HepG2 (cell line): ENCODE data around the gene NFKB1. TPM values are rescaled to one million over a fixed set of nuclear protein-coding genes. Genes with fewer than 3 reads are reported as not detected.

ENCODE experiments used
- ATAC-seq: fragments of 200-7000 bp; cut with Tn5 transposase; 3 replicates; pipeline ENCODE4 v1.9.1; 2020; ENCODE audit warnings: mild to moderate bottlenecking, moderate library complexity
- BruUV-seq: library from RNA; stranded (reverse); fragments of 400-500 nt; replicated peaks from 2 replicates; lab custom pipeline; 2021; lab: Mats Ljungman, UMichigan
- CTCF ChIA-PET: fragments of 300-600 bp; formaldehyde crosslinking; extraction: SDS; loops from one replicate; lab custom pipeline; 2021; ENCODE audit warnings: low total read pairs, inconsistent platforms, low intra/inter-chr PET ratio; lab: Yijun Ruan, JAX
- POLR2A ChIA-PET: fragments of 350-600 bp; sonication (Branson Sonifier 250); formaldehyde crosslinking; loops from one replicate; lab custom pipeline; 2020; ENCODE audit warnings: antibody characterized with exemption, inconsistent platforms; lab: Yijun Ruan, JAX
- DNase-seq: peaks from one replicate; pipeline ENCODE4 v3.0.0-alpha.2; 2015; ENCODE audit warnings: low spot score
- FAIRE-seq: peaks from 3 replicates; lab custom pipeline; 2011; peaks lifted over from hg19 to GRCh38; lab: Jason Lieb, UNC
- H2AFZ ChIP-seq: one replicate; pipeline ENCODE4 v1.6.1; 2011; ENCODE audit warnings: low read length, inconsistent platforms
- H3K27ac ChIP-seq: fragments of 300-600 bp; 3 replicates; pipeline ENCODE4 v1.8.0; 2011; ENCODE audit warnings: mixed run types, mild to moderate bottlenecking, mixed read lengths, low read length, inconsistent platforms; ENCODE audit not compliant: insufficient read depth; ENCODE audit errors: extremely low read length
- H3K27me3 ChIP-seq, 2 experiments: fragments of 200-600 bp in 1 of 2; 2 replicates in 1 of 2; 3 replicates in 1 of 2; pipeline versions ENCODE4 v1.6.0 to v1.8.0; 2011; ENCODE audit warnings: low read length in 2 of 2, mild to moderate bottlenecking in 2 of 2, moderate library complexity in 2 of 2, inconsistent platforms in 1 of 2; ENCODE audit not compliant: insufficient read depth in 2 of 2, control insufficient read depth in 1 of 2
- H3K36me3 ChIP-seq, 2 experiments: fragments of 200-600 bp in 1 of 2; replicated peaks in 1 of 2; 2 replicates in 1 of 2; 3 replicates in 1 of 2; pipeline versions ENCODE4 v1.5.1 to v1.8.0; 2011; ENCODE audit warnings: low read length in 2 of 2, inconsistent platforms in 1 of 2; ENCODE audit not compliant: insufficient read depth in 2 of 2, control insufficient read depth in 1 of 2
- H3K4me1 ChIP-seq: 2 replicates; pipeline ENCODE4 v1.5.1; 2012; ENCODE audit warnings: low read length, inconsistent platforms; ENCODE audit not compliant: insufficient read depth
- H3K4me2 ChIP-seq: 2 replicates; pipeline ENCODE4 v1.6.0; 2011; ENCODE audit warnings: low read depth, low read length, inconsistent platforms
- H3K4me3 ChIP-seq, 3 experiments: fragments of 200-600 bp in 1 of 3; sonication (generic), shearing (Covaris generic) in 1 of 3; replicated peaks in 1 of 3; 2 replicates each; pipeline ENCODE4 v1.5.1; 2011 to 2016; ENCODE audit warnings: low read length in 3 of 3, inconsistent platforms in 2 of 3, low read depth in 2 of 3, mild to moderate bottlenecking in 2 of 3, control low read depth in 1 of 3, mixed read lengths in 1 of 3; ENCODE audit not compliant: insufficient read depth in 1 of 3
- H3K79me2 ChIP-seq: one replicate; pipeline ENCODE4 v1.6.1; 2011; ENCODE audit warnings: low read length, inconsistent platforms; ENCODE audit not compliant: insufficient read depth
- H3K9ac ChIP-seq: 2 replicates; pipeline ENCODE4 v1.6.0; 2011; ENCODE audit warnings: mild to moderate bottlenecking, low read depth, low read length, inconsistent platforms; ENCODE audit not compliant: insufficient read depth
- H3K9me3 ChIP-seq: 2 replicates; pipeline ENCODE4 v1.5.1; 2012; ENCODE audit warnings: mild to moderate bottlenecking, low read length
- H4K20me1 ChIP-seq: 2 replicates; pipeline ENCODE4 v1.6.0; 2011; ENCODE audit warnings: inconsistent platforms, mild to moderate bottlenecking, low read length, moderate library complexity; ENCODE audit not compliant: insufficient read depth
- CHD2 ChIP-seq: IDR thresholded peaks from 2 replicates; pipeline ENCODE4 v1.6.1; 2011; ENCODE audit warnings: low read depth, low read length, improper control_type of control experiment
- CREBL2 ChIP-seq: sonication (generic); formaldehyde crosslinking; IDR thresholded peaks from 2 replicates; pipeline ENCODE4 v1.8.1; 2023; ENCODE audit warnings: missing genetic modification reagents, mild to moderate bottlenecking, borderline replicate concordance
- CREM ChIP-seq, 2 experiments: sonication (generic) in 1 of 2; formaldehyde crosslinking in 1 of 2; IDR thresholded peaks; 2 replicates each; pipeline versions ENCODE4 v1.4.0 to v1.6.1; 2016 to 2020; ENCODE audit warnings: antibody characterized with exemption in 1 of 2, mild to moderate bottlenecking in 1 of 2, missing genetic modification reagents in 1 of 2
- DNMT3B ChIP-seq: conservative IDR thresholded peaks from 2 replicates; pipeline ENCODE4 v1.6.1; 2016; ENCODE audit warnings: missing biosample characterization, control low read depth
- GTF2F1 ChIP-seq: fragments of 150-350 bp; IDR thresholded peaks from 2 replicates; pipeline ENCODE4 v1.6.1; 2014; ENCODE audit warnings: low read length
- MED13 ChIP-seq: sonication (generic); formaldehyde crosslinking; IDR thresholded peaks from 2 replicates; pipeline ENCODE4 v1.5.0; 2020; ENCODE audit warnings: missing genetic modification reagents
- SALL2 ChIP-seq: sonication (generic); formaldehyde crosslinking; IDR thresholded peaks from 2 replicates; pipeline ENCODE4 v1.8.1; 2023; ENCODE audit warnings: mild to moderate bottlenecking, missing genetic modification reagents, inconsistent platforms
- SMAD9 ChIP-seq: sonication (generic); formaldehyde crosslinking; IDR thresholded peaks from 2 replicates; pipeline ENCODE4 v1.5.1; 2020; ENCODE audit warnings: mild to moderate bottlenecking, missing genetic modification reagents
- SP140L ChIP-seq: sonication (generic); formaldehyde crosslinking; IDR thresholded peaks from 2 replicates; pipeline ENCODE4 v1.4.0; 2020; ENCODE audit warnings: missing genetic modification reagents, borderline replicate concordance
- ZMAT3 ChIP-seq: sonication (generic); formaldehyde crosslinking; conservative IDR thresholded peaks from 2 replicates; pipeline ENCODE4 v1.7.0; 2021; ENCODE audit warnings: missing genetic modification reagents
- ZNF280B ChIP-seq: sonication (generic); formaldehyde crosslinking; IDR thresholded peaks from 2 replicates; pipeline ENCODE4 v1.5.0; 2020; ENCODE audit warnings: missing genetic modification reagents, mild to moderate bottlenecking, borderline replicate concordance
- ZNF33A ChIP-seq: sonication (generic); formaldehyde crosslinking; IDR thresholded peaks from 2 replicates; pipeline ENCODE4 v1.5.1; 2020; ENCODE audit warnings: missing genetic modification reagents, mild to moderate bottlenecking, moderate library complexity, borderline replicate concordance
- ZNF343 ChIP-seq: sonication (generic); formaldehyde crosslinking; IDR thresholded peaks from 2 replicates; pipeline ENCODE4 v1.4.0; 2020; ENCODE audit warnings: mild to moderate bottlenecking, missing genetic modification reagents
- ZNF446 ChIP-seq: sonication (generic); formaldehyde crosslinking; IDR thresholded peaks from 2 replicates; pipeline ENCODE4 v1.5.0; 2020; ENCODE audit warnings: mild to moderate bottlenecking, missing genetic modification reagents
- ZNF740 ChIP-seq: sonication (generic); formaldehyde crosslinking; IDR thresholded peaks from 2 replicates; pipeline ENCODE4 v1.4.0; 2020; ENCODE audit warnings: missing genetic modification reagents
- WGBS: methylation state at CpG from one replicate; pipeline ENCODE4 v1.1.6; 2017; ENCODE audit warnings: low lambda C conversion rate; 5-methylcytosine and 5-hydroxymethylcytosine counted together
- in situ Hi-C: cut with HindIII; loops from 2 replicates; pipeline ENCODE4 v1.10.0; 2017; ENCODE audit warnings: low pct_unique_long_range_greater_than_20kb; ENCODE audit not compliant: extremely low pct_ligation_motif_present
- intact Hi-C: fragments of 100-400 bp; cut with micrococcal nuclease; formaldehyde crosslinking; loops from one replicate; pipeline ENCODE4 v1.10.0; 2022; ENCODE audit not compliant: unreplicated experiment
- polyA plus RNA-seq, 8 experiments: library from polyadenylated mRNA; depleted of rRNA in 3 of 8; stranded (reverse) in 7 of 8; unstranded in 1 of 8; fragments of >200 nt; fragmentation: Illumina TruSeq in 4 of 8; extraction: Trizol in 4 of 8; gene quantifications; 2 replicates each; pipeline versions ENCODE4 v1.2.1 to v1.2.3, GENCODE V29; 2011 to 2016; ENCODE audit warnings: low read depth in 4 of 8, missing spikeins in 1 of 8, mixed read lengths in 1 of 8; ENCODE audit not compliant: insufficient read depth in 1 of 8
- total RNA-seq, 5 experiments: library from RNA; depleted of rRNA; stranded (reverse); fragments of >200 nt; fragmentation: Illumina TruSeq; extraction: Trizol; gene quantifications; 2 replicates each; pipeline ENCODE4 v1.2.3, GENCODE V29; 2016; ENCODE audit warnings: low read depth in 1 of 5

The NFKB1 gene
- total and polyA plus RNA-seq, 2 of the 13 experiments (the other 11 are each of a cell fraction or from before 2014, with no cell fraction given), result 15.4 to 31.6 TPM

GRCh38 chr4:102552781-102553180, 51.6 kb downstream of the NFKB1 start (continued):
- TF ChIP-seq ZNF33A (CRISPR knock-in tag), result no peak
- no peak for TF ChIP-seq SP140L

- intact Hi-C loops, result no loop called here
- Histone ChIP-seq H3K27me3 (no peaks in the 10 kb centered on the region), H3K9ac (no peak overlapping the region), H3K9me3 (no peaks in the 10 kb centered on the region), H3K27ac (no peak overlapping the region), H2AFZ (no peak overlapping the region), H3K4me2 (no peak overlapping the region), H3K36me3 (peaks cover 3 to 6% of the 10 kb centered on the region in 2 experiments; a peak in 2 of 5 replicates), H3K4me1 (no peaks in the 10 kb centered on the region), H4K20me1 (no peaks in the 10 kb centered on the region), H3K4me3 (no peak overlapping the region), H3K79me2 (no peaks in the 10 kb centered on the region)
- DNase-seq (no peak), FAIRE-seq (no peak), ATAC-seq (no peak)
- ChIA-PET CTCF (no interaction called here), POLR2A (no interaction called here)
- 100% methylated on average over 1 of the region's 1 CpG for WGBS
- BruUV-seq, result no TSS peak
- in situ Hi-C loops, result no loop called here
- TF ChIP-seq ZNF740 (no peak), ZNF343 (CRISPR knock-in tag) (no peak), GTF2F1 (no peak), DNMT3B (CRISPR knock-in tag) (no peak), CHD2 (no peak), CREM (IDR thresholded peaks at IDR 0.05) (no peak), CREM (CRISPR knock-in tag; IDR thresholded peaks at IDR 0.05) (no peak), CREBL2 (CRISPR knock-in tag) (no peak), ZMAT3 (no peak), ZNF280B (CRISPR knock-in tag) (no peak), MED13 (CRISPR knock-in tag) (no peak), ZNF446 (CRISPR knock-in tag) (no peak), SALL2 (CRISPR knock-in tag) (no peak), SMAD9 (CRISPR knock-in tag) (no peak)
These were observed 52.8 kb downstream of the NFKB1 start for GRCh38 chr4:102553982-102554381.
